HL-60 (cell line): ENCODE results near the gene NRXN3.

Experiments used
- DNase-seq, 2 experiments: peaks; one replicate each; pipeline ENCODE4 v3.0.0-alpha.2; 2010 to 2020; ENCODE audit warnings: low read depth in 1 of 2, low spot score in 1 of 2
- H3K27ac ChIP-seq: fragments of 250-450 bp; sonication (Bioruptor Pico); replicated peaks from 2 replicates; pipeline ENCODE4 v1.5.1; 2020; ENCODE audit warnings: mild to moderate bottlenecking, moderate library complexity
- H3K27me3 ChIP-seq: fragments of 250-450 bp; sonication (Bioruptor Pico); 2 replicates; pipeline ENCODE4 v1.5.1; 2021; ENCODE audit warnings: mild to moderate bottlenecking, moderate library complexity; ENCODE audit not compliant: insufficient read depth, poor library complexity, severe bottlenecking
- H3K4me3 ChIP-seq: replicated peaks from 2 replicates; pipeline ENCODE4 v1.5.1; 2011; ENCODE audit warnings: mild to moderate bottlenecking, control low read depth, low read length; ENCODE audit not compliant: insufficient read depth
- GABPA ChIP-seq: IDR thresholded peaks from 2 replicates; pipeline ENCODE4 v1.6.1; 2012; ENCODE audit warnings: low read depth
- POLR2AphosphoS5 ChIP-seq: IDR thresholded peaks from 2 replicates; pipeline ENCODE4 v1.6.1; 2012; ENCODE audit warnings: low read depth
- SPI1 ChIP-seq: IDR thresholded peaks from 2 replicates; pipeline ENCODE4 v1.6.1; 2012; ENCODE audit warnings: low read depth, mild to moderate bottlenecking, borderline replicate concordance
- long read RNA-seq: library from polyadenylated mRNA; unstranded; transcript quantifications from one replicate; pipeline ENCODE4 v2.0.0, GENCODE V29; 2020
- TF ChIP-seq, protein P1 (sequence below): IDR thresholded peaks from 2 replicates; pipeline ENCODE4 v1.6.1; 2012; ENCODE audit warnings: low read depth; ENCODE audit not compliant: insufficient replicate concordance
- TF ChIP-seq, protein P2 (sequence below): IDR thresholded peaks from one replicate; pipeline ENCODE4 v1.5.1; 2011; ENCODE audit warnings: low read length, control low read depth, inconsistent platforms; ENCODE audit not compliant: insufficient read depth

Gene NRXN3
- long read RNA-seq, partial matches to known transcripts = 0 of 1 reads
- long read RNA-seq, other reads (novel, unspliced or antisense) = 1 of 1 reads

DNA sequence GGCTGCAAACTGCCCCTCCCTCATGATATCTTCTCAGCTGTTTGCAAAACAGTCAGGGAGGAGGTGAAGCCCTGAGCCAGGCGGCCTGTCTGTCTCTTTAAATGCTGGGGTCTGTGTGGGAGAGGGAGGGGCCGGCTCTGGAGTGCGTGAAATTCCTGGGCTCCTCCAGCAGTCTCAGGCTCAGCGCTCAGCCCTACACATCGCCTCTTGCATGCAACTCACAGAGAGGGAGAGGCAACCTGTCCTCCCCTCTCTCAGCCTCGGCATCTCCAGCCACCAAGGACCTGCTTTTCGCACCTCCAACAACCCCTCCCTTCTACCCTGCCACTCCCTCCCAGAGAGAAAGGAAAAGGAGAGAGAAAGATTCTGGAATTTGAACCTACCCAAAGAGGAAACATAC, at the start of gene NRXN3:
Gene NRXN3, plus strand, starts transcription at position 171 of the 400 bp plus-strand sequence. CDS start 72,721 bp downstream, outside the sequence.
- H3K4me3 ChIP-seq = no peak within 1 kb of the TSS
- no peak for DNase-seq
- no peak within 1 kb of the TSS for H3K27ac ChIP-seq
- TF ChIP-seq GABPA (no peak), SPI1 (no peak), POLR2AphosphoS5 (no peak)
- TF ChIP-seq, protein P1, sequence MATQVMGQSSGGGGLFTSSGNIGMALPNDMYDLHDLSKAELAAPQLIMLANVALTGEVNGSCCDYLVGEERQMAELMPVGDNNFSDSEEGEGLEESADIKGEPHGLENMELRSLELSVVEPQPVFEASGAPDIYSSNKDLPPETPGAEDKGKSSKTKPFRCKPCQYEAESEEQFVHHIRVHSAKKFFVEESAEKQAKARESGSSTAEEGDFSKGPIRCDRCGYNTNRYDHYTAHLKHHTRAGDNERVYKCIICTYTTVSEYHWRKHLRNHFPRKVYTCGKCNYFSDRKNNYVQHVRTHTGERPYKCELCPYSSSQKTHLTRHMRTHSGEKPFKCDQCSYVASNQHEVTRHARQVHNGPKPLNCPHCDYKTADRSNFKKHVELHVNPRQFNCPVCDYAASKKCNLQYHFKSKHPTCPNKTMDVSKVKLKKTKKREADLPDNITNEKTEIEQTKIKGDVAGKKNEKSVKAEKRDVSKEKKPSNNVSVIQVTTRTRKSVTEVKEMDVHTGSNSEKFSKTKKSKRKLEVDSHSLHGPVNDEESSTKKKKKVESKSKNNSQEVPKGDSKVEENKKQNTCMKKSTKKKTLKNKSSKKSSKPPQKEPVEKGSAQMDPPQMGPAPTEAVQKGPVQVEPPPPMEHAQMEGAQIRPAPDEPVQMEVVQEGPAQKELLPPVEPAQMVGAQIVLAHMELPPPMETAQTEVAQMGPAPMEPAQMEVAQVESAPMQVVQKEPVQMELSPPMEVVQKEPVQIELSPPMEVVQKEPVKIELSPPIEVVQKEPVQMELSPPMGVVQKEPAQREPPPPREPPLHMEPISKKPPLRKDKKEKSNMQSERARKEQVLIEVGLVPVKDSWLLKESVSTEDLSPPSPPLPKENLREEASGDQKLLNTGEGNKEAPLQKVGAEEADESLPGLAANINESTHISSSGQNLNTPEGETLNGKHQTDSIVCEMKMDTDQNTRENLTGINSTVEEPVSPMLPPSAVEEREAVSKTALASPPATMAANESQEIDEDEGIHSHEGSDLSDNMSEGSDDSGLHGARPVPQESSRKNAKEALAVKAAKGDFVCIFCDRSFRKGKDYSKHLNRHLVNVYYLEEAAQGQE = no peak
- TF ChIP-seq, protein P2, sequence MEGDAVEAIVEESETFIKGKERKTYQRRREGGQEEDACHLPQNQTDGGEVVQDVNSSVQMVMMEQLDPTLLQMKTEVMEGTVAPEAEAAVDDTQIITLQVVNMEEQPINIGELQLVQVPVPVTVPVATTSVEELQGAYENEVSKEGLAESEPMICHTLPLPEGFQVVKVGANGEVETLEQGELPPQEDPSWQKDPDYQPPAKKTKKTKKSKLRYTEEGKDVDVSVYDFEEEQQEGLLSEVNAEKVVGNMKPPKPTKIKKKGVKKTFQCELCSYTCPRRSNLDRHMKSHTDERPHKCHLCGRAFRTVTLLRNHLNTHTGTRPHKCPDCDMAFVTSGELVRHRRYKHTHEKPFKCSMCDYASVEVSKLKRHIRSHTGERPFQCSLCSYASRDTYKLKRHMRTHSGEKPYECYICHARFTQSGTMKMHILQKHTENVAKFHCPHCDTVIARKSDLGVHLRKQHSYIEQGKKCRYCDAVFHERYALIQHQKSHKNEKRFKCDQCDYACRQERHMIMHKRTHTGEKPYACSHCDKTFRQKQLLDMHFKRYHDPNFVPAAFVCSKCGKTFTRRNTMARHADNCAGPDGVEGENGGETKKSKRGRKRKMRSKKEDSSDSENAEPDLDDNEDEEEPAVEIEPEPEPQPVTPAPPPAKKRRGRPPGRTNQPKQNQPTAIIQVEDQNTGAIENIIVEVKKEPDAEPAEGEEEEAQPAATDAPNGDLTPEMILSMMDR = no peak
- H3K27me3 ChIP-seq = no peaks in the 10 kb centered on the region

DNA sequence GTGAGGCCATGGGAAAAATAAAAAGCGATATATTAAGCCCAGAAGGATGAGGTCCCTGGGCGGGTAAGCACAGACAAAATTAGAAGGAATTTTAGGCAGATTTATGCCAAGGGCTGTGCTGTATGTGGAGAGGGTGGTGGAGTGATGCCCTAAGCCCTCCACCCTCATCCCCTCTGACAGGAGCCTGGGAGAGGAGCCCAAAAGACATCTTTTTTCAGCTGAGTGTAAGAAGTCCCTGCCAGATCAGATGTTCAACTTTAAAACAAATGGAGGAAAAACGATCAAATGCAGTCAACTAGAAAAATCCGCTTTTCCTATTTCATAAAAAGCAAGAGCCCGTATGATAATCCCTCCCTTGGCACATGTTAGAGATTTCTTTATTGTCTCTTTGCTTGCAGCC, 47.7 kb upstream of the NRXN3 start:
- TF ChIP-seq, protein P1 = no peak
- no peak for TF ChIP-seq GABPA
- TF ChIP-seq, protein P2 = no peak
- TF ChIP-seq POLR2AphosphoS5 = no peak
- no peak for TF ChIP-seq SPI1
- H3K27ac ChIP-seq = no peak overlapping the region
- no peak for DNase-seq
- H3K27me3 ChIP-seq = no peaks in the 10 kb centered on the region
- no peak overlapping the region for H3K4me3 ChIP-seq

DNA sequence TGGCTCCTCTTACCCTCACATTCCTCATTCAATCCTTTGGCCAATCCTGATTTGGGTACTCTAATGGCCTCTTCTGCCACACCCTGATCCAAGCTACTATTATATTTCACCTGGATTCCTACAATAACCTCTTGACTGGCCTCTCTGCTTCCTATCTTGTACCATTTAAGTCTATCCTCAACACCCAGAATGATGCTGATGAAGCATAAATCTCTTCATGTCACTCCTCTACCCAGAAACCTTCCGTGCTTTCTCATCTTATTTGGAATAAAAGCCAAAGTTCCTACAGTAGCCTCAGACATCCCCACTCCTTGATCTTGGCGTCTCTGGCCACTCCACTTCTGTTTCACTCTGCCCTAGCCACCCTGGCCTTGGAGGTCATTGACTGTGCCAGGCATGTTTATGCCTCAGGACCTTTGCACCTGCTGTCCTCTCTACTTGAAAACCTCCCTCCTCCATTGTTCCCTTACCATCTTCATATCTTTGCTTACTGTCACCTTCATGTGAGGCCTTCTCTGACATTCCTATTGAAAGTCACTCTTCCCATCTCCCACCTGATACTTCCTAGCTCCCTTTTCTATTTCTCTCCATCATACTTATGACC, 46.4 kb upstream of the NRXN3 start:
- no peak for DNase-seq
- TF ChIP-seq SPI1 (no peak), POLR2AphosphoS5 (no peak), GABPA (no peak)
- TF ChIP-seq, protein P2 = no peak
- TF ChIP-seq, protein P1 = no peak
- no peaks in the 10 kb centered on the region for H3K27me3 ChIP-seq
- H3K27ac ChIP-seq = no peak overlapping the region
- no peak overlapping the region for H3K4me3 ChIP-seq
